ENCODE results near the gene TTC7B. TPM values are rescaled to one million over a fixed set of nuclear protein-coding genes. Genes with fewer than 3 reads are reported as not detected.

The TTC7B gene
- polyA plus RNA-seq, 1 donor from 2014 or later = 19.9 TPM

DNA sequence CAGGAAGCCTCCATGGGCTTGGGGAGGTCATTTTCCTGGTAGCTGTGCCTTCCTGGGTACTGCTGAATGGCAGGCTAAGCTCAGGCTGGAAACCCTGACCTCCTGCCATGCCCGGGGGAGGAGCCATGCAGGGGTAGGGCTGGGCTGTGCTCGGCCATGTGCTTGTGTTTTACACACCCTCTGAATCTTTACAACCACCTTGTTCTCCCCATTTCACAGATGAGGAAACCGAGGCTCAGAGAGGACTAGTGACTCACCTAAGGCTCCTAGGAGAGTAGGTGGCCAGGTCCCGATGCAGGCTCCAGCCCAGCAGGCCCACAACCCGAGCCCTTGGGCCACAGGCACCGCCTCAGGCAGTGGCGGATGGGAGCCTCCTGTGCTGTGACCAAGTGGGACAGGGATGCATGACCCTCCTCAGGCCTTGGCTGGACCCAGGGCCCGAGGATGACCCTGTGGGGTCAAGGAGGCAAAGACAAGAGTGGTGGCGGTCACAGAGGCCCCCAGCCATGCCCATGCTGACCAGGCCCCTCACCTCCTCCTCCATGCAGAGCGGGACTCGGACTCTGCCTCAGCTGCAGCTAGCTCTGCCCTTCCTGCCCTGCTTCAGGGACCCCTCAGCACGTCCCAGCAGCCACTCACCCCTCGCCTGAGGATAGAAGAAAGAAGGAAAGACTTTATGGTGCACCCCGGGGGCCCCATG is 283.3 kb downstream of the TTC7B start:
- Histone ChIP-seq H3K27me3 (ENCODE audit: insufficient read depth, low read depth, low read length) (no peaks in the 10 kb centered on the region), H3K4me3 (ENCODE audit: low read length) (no peak overlapping the region), H3K9me2 (ENCODE audit: insufficient read depth, low read length) (no peaks in the 10 kb centered on the region), H4K20me1 (ENCODE audit: insufficient read depth) (no peaks in the 10 kb centered on the region), H3K9ac (ENCODE audit: low read length) (no peak overlapping the region), H3K27ac (ENCODE audit: low read length) (no peak overlapping the region), H3F3A (ENCODE audit: insufficient read depth, low read length, poor library complexity, severe bottlenecking) (no peaks in the 10 kb centered on the region), H3K4me2 (ENCODE audit: low read length) (no peak overlapping the region), H2AFZ (ENCODE audit: low read depth, low read length) (no peak overlapping the region), H3K36me3 (ENCODE audit: insufficient read depth, low read length) (no peaks in the 10 kb centered on the region), H3K9me3 (ENCODE audit: low read length) (no peaks in the 10 kb centered on the region), H3K79me2 (replicated peaks; ENCODE audit: insufficient read depth, low read length) (no peaks in the 10 kb centered on the region)
- TF ChIP-seq, protein P1, sequence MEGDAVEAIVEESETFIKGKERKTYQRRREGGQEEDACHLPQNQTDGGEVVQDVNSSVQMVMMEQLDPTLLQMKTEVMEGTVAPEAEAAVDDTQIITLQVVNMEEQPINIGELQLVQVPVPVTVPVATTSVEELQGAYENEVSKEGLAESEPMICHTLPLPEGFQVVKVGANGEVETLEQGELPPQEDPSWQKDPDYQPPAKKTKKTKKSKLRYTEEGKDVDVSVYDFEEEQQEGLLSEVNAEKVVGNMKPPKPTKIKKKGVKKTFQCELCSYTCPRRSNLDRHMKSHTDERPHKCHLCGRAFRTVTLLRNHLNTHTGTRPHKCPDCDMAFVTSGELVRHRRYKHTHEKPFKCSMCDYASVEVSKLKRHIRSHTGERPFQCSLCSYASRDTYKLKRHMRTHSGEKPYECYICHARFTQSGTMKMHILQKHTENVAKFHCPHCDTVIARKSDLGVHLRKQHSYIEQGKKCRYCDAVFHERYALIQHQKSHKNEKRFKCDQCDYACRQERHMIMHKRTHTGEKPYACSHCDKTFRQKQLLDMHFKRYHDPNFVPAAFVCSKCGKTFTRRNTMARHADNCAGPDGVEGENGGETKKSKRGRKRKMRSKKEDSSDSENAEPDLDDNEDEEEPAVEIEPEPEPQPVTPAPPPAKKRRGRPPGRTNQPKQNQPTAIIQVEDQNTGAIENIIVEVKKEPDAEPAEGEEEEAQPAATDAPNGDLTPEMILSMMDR (IDR thresholded peaks at IDR 0.05; ENCODE audit: poor library complexity, severe bottlenecking) = no peak
- TF ChIP-seq EP300 (conservative IDR thresholded peaks at IDR 0.05; ENCODE audit: poor library complexity, severe bottlenecking) (no peak), TAF1 (IDR thresholded peaks at IDR 0.05; ENCODE audit: low read depth) (no peak), RAD21 (conservative IDR thresholded peaks at IDR 0.05) (no peak), MXI1 (conservative IDR thresholded peaks at IDR 0.05; ENCODE audit: poor library complexity, severe bottlenecking) (no peak), POLR2AphosphoS5 (IDR thresholded peaks at IDR 0.05) (no peak), EZH2 (IDR thresholded peaks at IDR 0.05; ENCODE audit: borderline replicate concordance, insufficient read depth, low read length, poor library complexity, severe bottlenecking) (no peak), SMC3 (conservative IDR thresholded peaks at IDR 0.05; ENCODE audit: poor library complexity) (no peak)
- TF ChIP-seq, protein P2, sequence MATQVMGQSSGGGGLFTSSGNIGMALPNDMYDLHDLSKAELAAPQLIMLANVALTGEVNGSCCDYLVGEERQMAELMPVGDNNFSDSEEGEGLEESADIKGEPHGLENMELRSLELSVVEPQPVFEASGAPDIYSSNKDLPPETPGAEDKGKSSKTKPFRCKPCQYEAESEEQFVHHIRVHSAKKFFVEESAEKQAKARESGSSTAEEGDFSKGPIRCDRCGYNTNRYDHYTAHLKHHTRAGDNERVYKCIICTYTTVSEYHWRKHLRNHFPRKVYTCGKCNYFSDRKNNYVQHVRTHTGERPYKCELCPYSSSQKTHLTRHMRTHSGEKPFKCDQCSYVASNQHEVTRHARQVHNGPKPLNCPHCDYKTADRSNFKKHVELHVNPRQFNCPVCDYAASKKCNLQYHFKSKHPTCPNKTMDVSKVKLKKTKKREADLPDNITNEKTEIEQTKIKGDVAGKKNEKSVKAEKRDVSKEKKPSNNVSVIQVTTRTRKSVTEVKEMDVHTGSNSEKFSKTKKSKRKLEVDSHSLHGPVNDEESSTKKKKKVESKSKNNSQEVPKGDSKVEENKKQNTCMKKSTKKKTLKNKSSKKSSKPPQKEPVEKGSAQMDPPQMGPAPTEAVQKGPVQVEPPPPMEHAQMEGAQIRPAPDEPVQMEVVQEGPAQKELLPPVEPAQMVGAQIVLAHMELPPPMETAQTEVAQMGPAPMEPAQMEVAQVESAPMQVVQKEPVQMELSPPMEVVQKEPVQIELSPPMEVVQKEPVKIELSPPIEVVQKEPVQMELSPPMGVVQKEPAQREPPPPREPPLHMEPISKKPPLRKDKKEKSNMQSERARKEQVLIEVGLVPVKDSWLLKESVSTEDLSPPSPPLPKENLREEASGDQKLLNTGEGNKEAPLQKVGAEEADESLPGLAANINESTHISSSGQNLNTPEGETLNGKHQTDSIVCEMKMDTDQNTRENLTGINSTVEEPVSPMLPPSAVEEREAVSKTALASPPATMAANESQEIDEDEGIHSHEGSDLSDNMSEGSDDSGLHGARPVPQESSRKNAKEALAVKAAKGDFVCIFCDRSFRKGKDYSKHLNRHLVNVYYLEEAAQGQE (IDR thresholded peaks at IDR 0.05; ENCODE audit: borderline replicate concordance) = no peak

DNA sequence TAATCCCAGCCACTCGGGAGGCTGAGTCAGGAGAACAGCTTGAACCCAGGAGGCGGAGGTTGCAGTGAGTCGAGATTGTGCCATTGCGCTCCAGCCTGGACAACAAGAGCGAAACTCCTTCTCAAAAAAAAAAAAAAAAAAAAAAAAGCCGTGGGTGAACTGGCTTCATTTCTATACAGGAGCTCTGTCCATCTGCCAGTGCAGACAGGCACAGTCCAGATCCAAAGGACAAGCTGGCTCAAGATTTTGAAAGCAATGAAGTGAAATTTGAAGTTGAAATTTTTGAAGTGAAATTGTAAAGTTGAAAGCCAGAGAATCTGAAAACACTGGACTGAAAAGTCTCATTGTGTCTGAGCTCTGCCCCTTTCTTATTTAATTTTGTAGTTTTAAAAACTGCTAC is 284.7 kb downstream of the TTC7B start:
- Histone ChIP-seq H3F3A (ENCODE audit: insufficient read depth, low read length, poor library complexity, severe bottlenecking) (no peaks in the 10 kb centered on the region), H3K4me2 (ENCODE audit: low read length) (no peak overlapping the region), H3K27ac (ENCODE audit: low read length) (no peak overlapping the region), H3K36me3 (ENCODE audit: insufficient read depth, low read length) (no peaks in the 10 kb centered on the region), H2AFZ (ENCODE audit: low read depth, low read length) (no peak overlapping the region), H3K79me2 (replicated peaks; ENCODE audit: insufficient read depth, low read length) (no peaks in the 10 kb centered on the region), H3K9ac (ENCODE audit: low read length) (no peak overlapping the region), H3K4me3 (ENCODE audit: low read length) (no peak overlapping the region), H3K9me3 (ENCODE audit: low read length) (no peaks in the 10 kb centered on the region), H4K20me1 (ENCODE audit: insufficient read depth) (no peaks in the 10 kb centered on the region), H3K27me3 (ENCODE audit: insufficient read depth, low read depth, low read length) (no peaks in the 10 kb centered on the region), H3K9me2 (ENCODE audit: insufficient read depth, low read length) (no peaks in the 10 kb centered on the region)
- TF ChIP-seq EZH2 (IDR thresholded peaks at IDR 0.05; ENCODE audit: borderline replicate concordance, insufficient read depth, low read length, poor library complexity, severe bottlenecking) (no peak), MXI1 (conservative IDR thresholded peaks at IDR 0.05; ENCODE audit: poor library complexity, severe bottlenecking) (no peak), SMC3 (conservative IDR thresholded peaks at IDR 0.05; ENCODE audit: poor library complexity) (no peak), TAF1 (IDR thresholded peaks at IDR 0.05; ENCODE audit: low read depth) (no peak), RAD21 (conservative IDR thresholded peaks at IDR 0.05) (no peak), POLR2AphosphoS5 (IDR thresholded peaks at IDR 0.05) (no peak), EP300 (conservative IDR thresholded peaks at IDR 0.05; ENCODE audit: poor library complexity, severe bottlenecking) (no peak)
- TF ChIP-seq, protein P2 (IDR thresholded peaks at IDR 0.05; ENCODE audit: borderline replicate concordance) = no peak
- TF ChIP-seq, protein P1 (IDR thresholded peaks at IDR 0.05; ENCODE audit: poor library complexity, severe bottlenecking) = no peak
